Measurements from ENCODE around the gene TMEM62. TPM values are rescaled to one million over a fixed set of nuclear protein-coding genes. Genes with fewer than 3 reads are reported as not detected.

Gene TMEM62
- total and polyA plus RNA-seq, 10 of the 15 experiments (the other 5 are each of a cell fraction or from before 2014, with no cell fraction given), result 7.0 to 26.8 (median 14.9) TPM

- TF ChIP-seq, protein P1, sequence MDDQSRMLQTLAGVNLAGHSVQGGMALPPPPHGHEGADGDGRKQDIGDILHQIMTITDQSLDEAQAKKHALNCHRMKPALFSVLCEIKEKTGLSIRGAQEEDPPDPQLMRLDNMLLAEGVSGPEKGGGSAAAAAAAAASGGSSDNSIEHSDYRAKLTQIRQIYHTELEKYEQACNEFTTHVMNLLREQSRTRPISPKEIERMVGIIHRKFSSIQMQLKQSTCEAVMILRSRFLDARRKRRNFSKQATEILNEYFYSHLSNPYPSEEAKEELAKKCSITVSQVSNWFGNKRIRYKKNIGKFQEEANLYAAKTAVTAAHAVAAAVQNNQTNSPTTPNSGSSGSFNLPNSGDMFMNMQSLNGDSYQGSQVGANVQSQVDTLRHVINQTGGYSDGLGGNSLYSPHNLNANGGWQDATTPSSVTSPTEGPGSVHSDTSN (IDR thresholded peaks at IDR 0.05; ENCODE audit: insufficient replicate concordance, low read depth, low read length), result no peak
- TF ChIP-seq IRF4 (IDR thresholded peaks at IDR 0.05; ENCODE audit: low read depth, low read length), result no peak
- no peak for TF ChIP-seq BRCA1 (IDR thresholded peaks at IDR 0.05; ENCODE audit: low read depth, low read length)
- TF ChIP-seq RBBP5 (conservative IDR thresholded peaks at IDR 0.05), result no peak
- TF ChIP-seq ZNF217 (IDR thresholded peaks at IDR 0.05), result no peak
- TF ChIP-seq RUNX3 (IDR thresholded peaks at IDR 0.05; ENCODE audit: low read length), result no peak
- TF ChIP-seq ZNF207 (IDR thresholded peaks at IDR 0.05; ENCODE audit: borderline replicate concordance), result no peak
Observed at GRCh38 chr15:43213466-43213865, 80.1 kb downstream of the TMEM62 start (continued).

DNA sequence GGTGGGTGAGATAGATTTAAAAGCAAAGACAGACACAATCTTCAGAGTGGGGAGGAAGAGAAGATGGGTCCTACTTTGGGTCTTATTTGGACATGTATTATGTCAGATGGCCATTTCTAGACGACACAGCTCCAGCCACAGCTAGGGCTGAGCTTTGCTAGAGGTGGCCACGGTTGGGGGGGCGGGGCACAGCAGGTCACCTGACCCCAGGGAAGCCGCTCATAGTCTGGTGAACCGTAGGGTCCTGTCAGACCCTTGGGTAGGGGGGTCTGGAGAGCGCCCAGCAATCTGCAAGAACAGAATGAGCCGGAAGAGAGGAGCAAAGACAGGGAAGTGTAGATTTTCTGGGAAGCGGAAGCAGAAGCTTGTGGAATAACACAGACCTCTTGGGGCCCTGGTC, 80.8 kb downstream of the TMEM62 start:
- H3K36me3 ChIP-seq (ENCODE audit: control insufficient read depth in 2 of 2, insufficient read depth in 2 of 2, low read length in 1 of 2), result no peaks in the 10 kb centered on the region
- H2AFZ ChIP-seq (ENCODE audit: control insufficient read depth, low read depth, low read length), result no peak overlapping the region
- DNase-seq (ENCODE audit: low read depth, low spot score), result no peak
- H3K27me3 ChIP-seq (replicated peaks in 1 of 2; ENCODE audit: control insufficient read depth in 2 of 2, insufficient read depth in 2 of 2, low read length in 1 of 2), result no peaks in the 10 kb centered on the region
- no peak overlapping the region for H3K9ac ChIP-seq (ENCODE audit: control insufficient read depth, insufficient read depth, low read length)
- no peak overlapping the region for H3K4me3 ChIP-seq
- intact Hi-C loops (cut with micrococcal nuclease; ENCODE audit: unreplicated experiment), result no loop called here
- no peaks in the 10 kb centered on the region for H3K79me2 ChIP-seq (ENCODE audit: control insufficient read depth, insufficient read depth, low read length)
- 35% methylated on average over 7 of the region's 8 CpGs for WGBS (ENCODE audit: insufficient coverage, insufficient replicate concordance, low lambda C conversion rate, missing lambda C conversion rate)
- ChIA-PET RAD21 (ENCODE audit: unreplicated experiment) (interaction anchor here (1.1 to 1.8 kb wide), 3 partner anchors 11 to 121 kb away, joined by 3 to 5 read pairs (median 4); no protein-coding TSS in a partner anchor), SMC1A (ENCODE audit: uncharacterized antibody, unreplicated experiment) (interaction anchor here (0.6 to 1.9 kb wide), 3 partner anchors 10 to 535 kb away, joined by 3 to 7 read pairs (median 6); no protein-coding TSS in a partner anchor), POLR2A (interaction anchor here (0.6 kb wide), 1 partner anchor 309 kb away, joined by 3 read pairs; no protein-coding TSS in a partner anchor), CTCF (interaction anchor here (0.7 to 2.6 kb wide), 4 partner anchors 10 to 72 kb away, joined by 3 to 12 read pairs (median 4); no protein-coding TSS in a partner anchor)
- in situ Hi-C loops (cut with MboI), result no loop called here
- no peak for ATAC-seq
- H4K20me1 ChIP-seq (ENCODE audit: control insufficient read depth, insufficient read depth), result no peaks in the 10 kb centered on the region
- H3K9me3 ChIP-seq (replicated peaks; ENCODE audit: control insufficient read depth, insufficient read depth, low read length), result no peaks in the 10 kb centered on the region; the same call in 2 of the 3 replicates
- no peak overlapping the region for H3K4me2 ChIP-seq (ENCODE audit: control insufficient read depth, insufficient read depth)
- no peaks in the 10 kb centered on the region for H3K4me1 ChIP-seq (ENCODE audit: control insufficient read depth, insufficient read depth, low read length)
- no peak overlapping the region for H3K27ac ChIP-seq (ENCODE audit: control insufficient read depth, insufficient read depth)
- no TSS peak for BruUV-seq (replicated peaks)
- no peak for FAIRE-seq
- TF ChIP-seq HDAC2 (IDR thresholded peaks at IDR 0.05) (no peak), ZBTB11 (CRISPR knock-in tag; IDR thresholded peaks at IDR 0.05) (no peak), POU2F2 (IDR thresholded peaks at IDR 0.05; ENCODE audit: borderline replicate concordance, low read depth, low read length) (no peak), SIX5 (IDR thresholded peaks at IDR 0.05; ENCODE audit: low read depth, low read length, severe bottlenecking) (no peak), BHLHE40 (IDR thresholded peaks at IDR 0.05; ENCODE audit: borderline replicate concordance in 1 of 2, low read depth in 2 of 2, low read length in 1 of 2) (no peak), REST (IDR thresholded peaks at IDR 0.05; ENCODE audit: low read depth, low read length) (no peak), SMC3 (IDR thresholded peaks at IDR 0.05; ENCODE audit: borderline replicate concordance, low read length) (no peak), DPF2 (IDR thresholded peaks at IDR 0.05) (no peak), ZBED1 (IDR thresholded peaks at IDR 0.05; ENCODE audit: borderline replicate concordance) (no peak), CHD2 (IDR thresholded peaks at IDR 0.05; ENCODE audit: borderline replicate concordance, low read depth, low read length) (no peak)

All from GM12878 (cell line).